ENCODE data around the gene MEAK7. TPM values are rescaled to one million over a fixed set of nuclear protein-coding genes. Genes with fewer than 3 reads are reported as not detected.

MEAK7 gene
- total RNA-seq, 2 experiments from 2014 or later, result 8.8 to 10.0 TPM

GRCh38 chr16:84517366-84517765, 12.9 kb upstream of the MEAK7 start:
- Mint-ChIP-seq H3K27ac (peak overlapping the region; percentile 86), H3K9me3 (peaks cover 2% of the 10 kb centered on the region)

GRCh38 chr16:84514874-84515835, 10.7 kb upstream of the MEAK7 start:
- ChIA-PET CTCF (interaction anchor here (0.7 to 2.1 kb wide), 7 partner anchors 9 to 328 kb away, joined by 3 to 12 read pairs (median 4); partner anchors contain the start of gene TAF1C), POLR2A (interaction anchor here (1.0 to 1.6 kb wide), 4 partner anchors 9 to 101 kb away, joined by 4 to 6 read pairs (median 4); no protein-coding TSS in a partner anchor)
- Mint-ChIP-seq H3K36me3 (ENCODE audit: low read depth) (peaks cover 11% of the 10 kb centered on the region), H3K9me3 (peaks cover 2% of the 10 kb centered on the region), H3K27ac (peak overlapping the region; percentile 98), H3K4me1 (peaks cover 91% of the 10 kb centered on the region), H3K27me3 (no peaks in the 10 kb centered on the region), H3K4me3 (peak overlapping the region; percentile 49)
- peak; percentile 95 for DNase-seq

More at GRCh38 chr16:84517366-84517765, 12.9 kb upstream of the MEAK7 start:
- no peak for DNase-seq
- ChIA-PET POLR2A (no interaction called here), CTCF (interaction anchor here (0.5 to 1.5 kb wide), 5 partner anchors 11 to 682 kb away, joined by 3 to 7 read pairs (median 4); no protein-coding TSS in a partner anchor)
- no peaks in the 10 kb centered on the region for H3K27me3 Mint-ChIP-seq
- H3K36me3 Mint-ChIP-seq (ENCODE audit: low read depth), result peaks cover 10% of the 10 kb centered on the region
- H3K4me3 Mint-ChIP-seq, result no peak overlapping the region
- H3K4me1 Mint-ChIP-seq, result peaks cover 84% of the 10 kb centered on the region

- peak overlapping the region; percentile 98 for H3K27ac Mint-ChIP-seq
- H3K4me3 Mint-ChIP-seq, result peak overlapping the region; percentile 49
- peaks cover 86% of the 10 kb centered on the region for H3K4me1 Mint-ChIP-seq
- ChIA-PET POLR2A (interaction anchor here (1.0 to 1.6 kb wide), 4 partner anchors 8 to 101 kb away, joined by 4 to 6 read pairs (median 4); no protein-coding TSS in a partner anchor), CTCF (interaction anchor here (0.6 to 2.1 kb wide), 11 partner anchors 8 to 327 kb away, joined by 3 to 12 read pairs (median 4); partner anchors contain the start of gene TAF1C)
- H3K36me3 Mint-ChIP-seq (ENCODE audit: low read depth), result peaks cover 13% of the 10 kb centered on the region
- DNase-seq, result no peak
- H3K9me3 Mint-ChIP-seq, result peaks cover 2% of the 10 kb centered on the region
- H3K27me3 Mint-ChIP-seq, result peaks cover 3% of the 10 kb centered on the region
These were observed 9.9 kb upstream of the MEAK7 start for GRCh38 chr16:84514295-84514873.

- ChIA-PET CTCF (interaction anchor here (0.6 to 2.1 kb wide), 9 partner anchors 8 to 327 kb away, joined by 3 to 12 read pairs (median 4); partner anchors contain the start of gene TAF1C), POLR2A (no interaction called here)
- Mint-ChIP-seq H3K4me3 (peak overlapping the region; percentile 49), H3K36me3 (ENCODE audit: low read depth) (peaks cover 13% of the 10 kb centered on the region), H3K27ac (peak overlapping the region; percentile 98), H3K9me3 (peaks cover 2% of the 10 kb centered on the region), H3K4me1 (peaks cover 86% of the 10 kb centered on the region), H3K27me3 (peaks cover 4% of the 10 kb centered on the region)
- DNase-seq, result no peak
These were observed 9.2 kb upstream of the MEAK7 start for GRCh38 chr16:84513666-84514065.

DNA sequence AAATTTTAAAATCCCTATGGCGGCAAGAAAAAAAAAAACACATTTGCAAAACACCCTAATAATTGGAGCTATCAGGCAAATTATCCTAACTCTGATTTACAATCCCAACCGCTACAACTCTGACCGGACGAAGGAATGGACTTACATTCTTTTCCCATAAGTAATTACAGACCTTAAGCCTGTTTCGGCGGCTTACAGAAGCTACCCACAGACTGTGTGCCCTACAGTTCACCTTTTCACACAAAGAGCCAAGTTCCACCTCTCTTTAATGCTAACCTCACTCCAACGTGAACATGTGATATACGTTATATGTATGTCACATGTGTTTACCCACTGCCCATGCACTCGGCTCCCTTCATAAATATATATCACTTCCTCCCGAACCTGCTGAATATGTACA, 8.7 kb upstream of the MEAK7 start:
- ChIA-PET POLR2A (no interaction called here), CTCF (interaction anchor here (0.7 to 1.4 kb wide), 6 partner anchors 11 to 159 kb away, joined by 3 to 4 read pairs (median 4); no protein-coding TSS in a partner anchor)
- Mint-ChIP-seq H3K9me3 (peaks cover 2% of the 10 kb centered on the region), H3K27me3 (peaks cover 4% of the 10 kb centered on the region), H3K4me3 (no peak overlapping the region), H3K27ac (peak overlapping the region; percentile 98), H3K36me3 (ENCODE audit: low read depth) (peaks cover 13% of the 10 kb centered on the region), H3K4me1 (peaks cover 87% of the 10 kb centered on the region)
- no peak for DNase-seq

- DNase-seq, result no peak
- ChIA-PET POLR2A (no interaction called here), CTCF (interaction anchor here (1.1 to 2.0 kb wide), 5 partner anchors 8 to 233 kb away, joined by 3 to 5 read pairs (median 3); no protein-coding TSS in a partner anchor)
- Mint-ChIP-seq H3K4me1 (peaks cover 86% of the 10 kb centered on the region), H3K36me3 (ENCODE audit: low read depth) (peaks cover 13% of the 10 kb centered on the region), H3K27me3 (peaks cover 4% of the 10 kb centered on the region), H3K9me3 (peaks cover 2% of the 10 kb centered on the region), H3K4me3 (no peak overlapping the region), H3K27ac (peak overlapping the region; percentile 98)
These were observed 7.4 kb upstream of the MEAK7 start for GRCh38 chr16:84511831-84512230.

GRCh38 chr16:84511180-84511800, 6.8 kb upstream of the MEAK7 start:
- H3K36me3 Mint-ChIP-seq (ENCODE audit: low read depth), result peaks cover 13% of the 10 kb centered on the region
- H3K27me3 Mint-ChIP-seq, result peaks cover 4% of the 10 kb centered on the region
- CTCF ChIA-PET, result interaction anchor here (0.8 to 2.0 kb wide), 14 partner anchors 8 to 233 kb away, joined by 3 to 7 read pairs (median 4); no protein-coding TSS in a partner anchor
- peak; percentile 90 for DNase-seq
- peaks cover 86% of the 10 kb centered on the region for H3K4me1 Mint-ChIP-seq
- POLR2A ChIA-PET, result no interaction called here
- H3K4me3 Mint-ChIP-seq, result no peak overlapping the region
- H3K27ac Mint-ChIP-seq, result peak overlapping the region; percentile 83
- peaks cover 2% of the 10 kb centered on the region for H3K9me3 Mint-ChIP-seq

DNA sequence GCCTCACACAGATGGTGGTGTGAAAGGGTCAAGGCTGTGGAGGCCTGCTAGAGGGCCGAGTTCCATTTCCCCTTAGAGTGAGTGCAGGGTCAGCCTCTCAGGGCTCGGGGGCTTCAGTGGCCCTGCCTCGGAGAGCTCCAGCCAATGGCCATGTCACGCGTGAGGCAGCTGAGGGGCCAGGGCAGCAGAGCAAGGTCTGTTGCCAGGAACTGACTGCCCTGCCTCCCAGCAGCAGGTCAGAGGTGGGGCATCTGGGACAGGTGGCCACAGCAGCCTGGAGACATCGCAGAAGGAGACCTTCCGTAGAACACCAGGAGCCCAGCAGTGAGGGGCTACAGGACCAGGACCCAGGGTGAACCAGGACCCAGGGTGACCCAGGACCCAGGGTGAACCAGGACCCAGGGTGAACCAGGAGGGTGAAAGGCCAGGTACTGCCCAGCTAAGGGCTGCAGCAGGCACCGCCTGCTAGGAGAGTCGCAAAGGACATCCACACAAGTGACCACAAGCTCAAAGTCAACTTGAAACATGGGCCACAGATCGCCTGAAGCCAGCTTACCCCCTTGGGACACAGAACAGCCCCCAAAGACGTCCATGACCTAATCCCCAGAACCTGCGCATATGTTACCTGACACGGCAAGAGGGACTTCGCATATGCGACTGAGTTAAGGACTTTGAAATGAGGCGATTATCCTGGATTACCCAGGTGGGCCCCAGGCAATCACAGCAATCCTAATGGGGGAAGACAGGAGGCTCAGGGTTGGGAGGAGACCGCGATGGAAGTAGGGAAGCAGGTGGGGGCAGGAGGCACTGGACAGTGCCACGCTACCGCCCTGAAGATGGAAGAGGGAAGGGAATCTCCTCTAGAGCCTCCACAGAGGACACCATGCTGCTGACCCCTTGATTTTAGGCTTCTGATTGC, 4.8 kb upstream of the MEAK7 start:
- Mint-ChIP-seq H3K4me3 (no peak overlapping the region), H3K36me3 (ENCODE audit: low read depth) (peaks cover 13% of the 10 kb centered on the region), H3K27me3 (peaks cover 4% of the 10 kb centered on the region), H3K9me3 (peaks cover 2% of the 10 kb centered on the region), H3K27ac (no peak overlapping the region), H3K4me1 (peaks cover 86% of the 10 kb centered on the region)
- no peak for DNase-seq
- ChIA-PET POLR2A (no interaction called here), CTCF (interaction anchor here (0.6 to 1.7 kb wide), 9 partner anchors 18 to 489 kb away, joined by 3 to 7 read pairs (median 3); partner anchors contain the start of gene TAF1C)

- ChIA-PET CTCF (interaction anchor here (0.6 to 4.0 kb wide), 4 partner anchors 49 to 490 kb away, joined by 3 to 20 read pairs (median 3); partner anchors contain the start of gene TAF1C), POLR2A (no interaction called here)
- peaks cover 10% of the 10 kb centered on the region for H3K36me3 Mint-ChIP-seq (ENCODE audit: low read depth)
- peaks cover 4% of the 10 kb centered on the region for H3K27me3 Mint-ChIP-seq
- peak; percentile 50 for DNase-seq
- H3K9me3 Mint-ChIP-seq, result peaks cover 2% of the 10 kb centered on the region
- peak overlapping the region; percentile 0 for H3K4me3 Mint-ChIP-seq
- peaks cover 85% of the 10 kb centered on the region for H3K4me1 Mint-ChIP-seq
- peak overlapping the region; percentile 26 for H3K27ac Mint-ChIP-seq
These were observed 4.0 kb upstream of the MEAK7 start for GRCh38 chr16:84508502-84508901.

GRCh38 chr16:84507011-84507982, 2.8 kb upstream of the MEAK7 start:
- Mint-ChIP-seq H3K27ac (peak overlapping the region; percentile 91), H3K4me1 (peaks cover 81% of the 10 kb centered on the region), H3K4me3 (peak overlapping the region; percentile 41), H3K36me3 (ENCODE audit: low read depth) (peaks cover 3% of the 10 kb centered on the region), H3K9me3 (no peaks in the 10 kb centered on the region), H3K27me3 (peaks cover 4% of the 10 kb centered on the region)
- ChIA-PET CTCF (interaction anchor here (0.6 to 4.0 kb wide), 19 partner anchors 7 to 445 kb away, joined by 3 to 20 read pairs (median 5); partner anchors contain the start of gene COTL1), POLR2A (interaction anchor here (1.4 kb wide), 1 partner anchor 8 kb away, joined by 5 read pairs; no protein-coding TSS in a partner anchor)
- DNase-seq, result peak; percentile 40

Data from activated CD4-positive, alpha-beta T cell treated with anti-CD3 and anti-CD28 coated beads, Interleukin-2, amount 10 ng/mL, durations not matched to agents 7 days and 5 days (primary cell).